ENCODE measurements around the gene ZNF408. TPM values are rescaled to one million over a fixed set of nuclear protein-coding genes. Genes with fewer than 3 reads are reported as not detected.
A peak's percentile ranks its signal among the peaks of the same experiment; 100 is the strongest.

ZNF408 gene
- polyA plus RNA-seq = 10 to 100 TPM in 1 of 3 donors, 1 to 10 TPM in 2; 9.1 to 14.6 (median 9.5) TPM

GRCh38 chr11:46700241-46701077 lies at the start of gene ZNF408, which contains the start of gene ARHGAP1:
Gene ZNF408, plus strand, starts transcription at chr11:46701031. Its CDS starts 17 bp downstream, at chr11:46701048.
Gene ARHGAP1, minus strand, starts transcription at chr11:46700619. Its CDS starts 4,512 bp downstream, at chr11:46696107.
- Mint-ChIP-seq H3K4me3 (peak within 1 kb of the TSS; percentile 97 to 99 (median 98)), H3K27ac (peak within 1 kb of the TSS; percentile 86 to 97 (median 90)), H3K36me3 (peaks cover 0 to 9% (median 7%) of the 10 kb centered on the region in 3 donors), H3K27me3 (ENCODE audit: low read depth in 3 of 3) (peaks cover 2 to 10% (median 6%) of the 10 kb centered on the region in 3 donors), H3K4me1 (peaks cover 60 to 61% of the 10 kb centered on the region in 2 donors), H3K9me3 (no peaks in the 10 kb centered on the region)
- peak; percentile 98 for DNase-seq

DNA sequence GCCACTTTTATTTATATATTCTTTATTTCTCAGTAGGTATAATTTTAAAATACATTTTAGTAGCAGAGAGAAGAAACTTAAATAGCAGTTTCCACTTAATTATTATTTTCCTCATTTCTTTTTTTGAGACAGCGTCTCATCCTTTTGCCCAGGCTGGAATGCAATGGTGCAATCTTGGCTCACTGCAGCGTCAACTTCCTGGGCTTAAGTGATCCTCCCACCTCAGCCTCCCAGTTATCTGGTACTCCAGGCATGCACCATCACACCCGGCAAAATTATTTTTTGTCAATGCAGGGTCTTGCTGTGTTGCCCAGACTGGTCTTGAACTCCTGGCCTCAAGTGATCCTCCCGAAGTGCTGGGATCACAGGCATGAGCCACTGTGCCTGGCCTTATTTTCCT lies 45.2 kb upstream of the ZNF408 start:
- peak overlapping the region in 1 of 6 donors; percentile 23 for H3K27ac Mint-ChIP-seq

GRCh38 chr11:46657186-46657585 lies 43.6 kb upstream of the ZNF408 start:
- peak overlapping the region in 1 of 6 donors; percentile 5 for H3K27ac Mint-ChIP-seq
- no peak overlapping the region for H3K4me3 Mint-ChIP-seq
- H3K36me3 Mint-ChIP-seq = peaks cover 20 to 45% (median 25%) of the 10 kb centered on the region in 3 donors
- peaks cover 0 to 2% (median 0%) of the 10 kb centered on the region in 3 donors for H3K27me3 Mint-ChIP-seq (ENCODE audit: low read depth in 3 of 3)
- no peak for DNase-seq
- no peaks in the 10 kb centered on the region for H3K4me1 Mint-ChIP-seq
- no peaks in the 10 kb centered on the region for H3K9me3 Mint-ChIP-seq

More for the DNA sequence above, 45.2 kb upstream of the ZNF408 start:
- Mint-ChIP-seq H3K4me1 (no peaks in the 10 kb centered on the region), H3K36me3 (peaks cover 26 to 48% (median 34%) of the 10 kb centered on the region in 3 donors), H3K27me3 (ENCODE audit: low read depth in 3 of 3) (peaks cover 0 to 2% (median 0%) of the 10 kb centered on the region in 3 donors), H3K9me3 (no peaks in the 10 kb centered on the region), H3K4me3 (no peak overlapping the region)
- DNase-seq = no peak

DNA sequence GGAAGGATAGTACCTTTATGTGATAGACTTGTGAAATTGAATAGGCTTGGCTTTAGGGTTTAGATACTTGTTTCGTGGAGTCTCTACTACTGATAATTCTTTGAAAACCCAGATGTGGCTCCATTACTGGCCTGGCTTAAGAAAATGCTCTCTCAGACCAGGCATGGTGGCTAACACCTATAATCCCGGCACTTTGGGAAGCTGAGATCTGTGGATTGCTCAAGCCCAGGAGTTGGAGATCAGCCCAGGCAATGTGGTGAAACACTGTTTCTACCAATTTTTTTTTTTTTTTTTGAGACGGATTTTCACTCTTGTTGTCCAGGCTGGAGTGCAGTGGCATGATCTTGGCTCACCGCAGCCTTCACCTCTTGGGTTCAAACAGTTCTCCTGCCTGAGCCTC lies 42.6 kb upstream of the ZNF408 start:
- Mint-ChIP-seq H3K27ac (no peak overlapping the region), H3K27me3 (ENCODE audit: low read depth in 3 of 3) (peaks cover 0 to 2% (median 0%) of the 10 kb centered on the region in 3 donors), H3K4me1 (no peaks in the 10 kb centered on the region), H3K36me3 (peaks cover 27 to 53% (median 28%) of the 10 kb centered on the region in 3 donors), H3K4me3 (no peak overlapping the region), H3K9me3 (no peaks in the 10 kb centered on the region)
- no peak for DNase-seq

DNA sequence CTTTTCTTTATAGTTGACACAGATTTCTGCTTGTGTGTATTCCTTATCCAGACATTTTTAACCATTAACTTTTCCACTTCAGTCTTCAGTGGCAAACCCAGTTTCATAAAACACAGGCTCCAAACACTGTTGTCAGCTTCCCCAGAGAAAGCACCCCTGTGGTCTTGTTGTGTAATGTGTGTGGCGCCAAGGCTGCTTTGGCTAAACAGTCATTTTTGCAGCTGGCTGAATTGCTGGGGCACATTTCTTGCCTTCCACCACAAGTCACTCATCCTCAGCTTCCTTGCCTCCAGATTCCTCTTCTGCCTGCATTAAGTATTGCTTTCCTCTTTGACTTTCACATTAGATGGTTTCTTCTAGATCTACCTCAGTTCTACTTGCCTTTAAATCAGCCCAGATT lies 40.9 kb upstream of the ZNF408 start:
- H3K9me3 Mint-ChIP-seq = no peaks in the 10 kb centered on the region
- DNase-seq = no peak
- H3K27ac Mint-ChIP-seq = peak overlapping the region in 1 of 6 donors; percentile 39
- H3K27me3 Mint-ChIP-seq (ENCODE audit: low read depth in 3 of 3) = peaks cover 0 to 2% (median 0%) of the 10 kb centered on the region in 3 donors
- H3K4me1 Mint-ChIP-seq = no peaks in the 10 kb centered on the region
- peaks cover 31 to 61% (median 37%) of the 10 kb centered on the region in 3 donors for H3K36me3 Mint-ChIP-seq
- no peak overlapping the region for H3K4me3 Mint-ChIP-seq

DNA sequence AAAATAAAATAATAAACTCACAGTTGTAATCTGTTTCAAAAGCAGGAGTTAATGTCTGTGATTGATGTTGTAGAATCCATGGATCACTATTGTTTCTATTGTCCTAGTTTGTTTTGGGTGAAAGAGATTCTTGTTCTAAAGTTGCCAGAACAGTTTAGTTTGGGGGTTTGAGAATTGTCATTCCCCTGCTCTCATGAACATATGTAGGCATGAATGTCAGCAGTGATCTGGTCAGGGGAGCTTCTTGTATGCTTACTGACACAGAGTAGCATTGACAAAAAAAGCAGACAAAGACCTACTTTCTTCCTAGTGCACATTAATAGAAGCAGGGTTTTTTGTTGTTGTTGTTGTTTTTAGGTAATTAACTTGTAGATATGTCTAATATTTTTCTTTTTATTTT lies 39.0 kb upstream of the ZNF408 start:
- no peak for DNase-seq
- Mint-ChIP-seq H3K36me3 (peaks cover 37 to 60% (median 39%) of the 10 kb centered on the region in 3 donors), H3K27me3 (ENCODE audit: low read depth in 3 of 3) (peaks cover 0 to 2% (median 0%) of the 10 kb centered on the region in 3 donors), H3K4me3 (no peak overlapping the region), H3K4me1 (no peaks in the 10 kb centered on the region), H3K9me3 (no peaks in the 10 kb centered on the region), H3K27ac (no peak overlapping the region)

- H3K27ac Mint-ChIP-seq = no peak overlapping the region
- H3K27me3 Mint-ChIP-seq (ENCODE audit: low read depth in 3 of 3) = peaks cover 0 to 3% (median 0%) of the 10 kb centered on the region in 3 donors
- H3K4me1 Mint-ChIP-seq = no peaks in the 10 kb centered on the region
- H3K9me3 Mint-ChIP-seq = no peaks in the 10 kb centered on the region
- H3K36me3 Mint-ChIP-seq = peaks cover 35 to 61% (median 40%) of the 10 kb centered on the region in 3 donors
- DNase-seq = no peak
- H3K4me3 Mint-ChIP-seq = no peak overlapping the region
Measured at GRCh38 chr11:46662366-46662765, 38.5 kb upstream of the ZNF408 start.

DNA sequence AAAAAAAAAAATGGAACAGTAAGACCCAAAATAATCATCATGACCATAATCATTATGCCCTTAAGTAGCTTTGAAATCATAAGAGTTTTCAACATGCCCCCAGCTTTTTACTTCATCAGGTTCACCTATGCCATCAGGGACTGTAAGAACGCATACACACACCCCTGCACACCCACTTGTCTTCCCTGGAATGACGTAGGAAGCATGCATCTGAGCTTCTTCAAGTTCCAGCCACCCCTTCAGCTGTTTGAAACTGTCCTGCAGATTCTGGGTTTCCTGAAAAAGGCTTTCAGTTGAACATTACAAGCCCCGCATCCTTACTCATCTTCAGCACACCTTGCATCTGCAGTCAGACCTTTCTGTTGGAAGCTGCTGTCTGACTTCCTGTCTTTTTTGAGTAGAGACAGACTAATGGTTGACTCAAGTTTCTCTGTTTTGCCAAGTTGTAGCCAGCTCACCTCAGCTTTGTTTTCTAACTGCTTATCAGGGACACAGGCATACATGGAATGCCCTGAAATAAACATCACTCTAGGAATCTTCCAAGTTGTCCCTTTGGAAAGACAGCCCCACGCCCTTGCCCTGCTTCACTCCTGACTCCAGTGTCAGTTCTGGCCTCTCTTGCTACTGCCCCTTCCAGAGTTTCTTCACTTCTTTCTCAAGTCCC lies 37.4 kb upstream of the ZNF408 start:
- no peaks in the 10 kb centered on the region for H3K4me1 Mint-ChIP-seq
- peaks cover 0 to 3% (median 0%) of the 10 kb centered on the region in 3 donors for H3K27me3 Mint-ChIP-seq (ENCODE audit: low read depth in 3 of 3)
- no peaks in the 10 kb centered on the region for H3K9me3 Mint-ChIP-seq
- H3K36me3 Mint-ChIP-seq = peaks cover 31 to 62% (median 40%) of the 10 kb centered on the region in 3 donors
- peak overlapping the region in 2 of 6 donors; percentile 30 to 31 for H3K27ac Mint-ChIP-seq
- no peak overlapping the region for H3K4me3 Mint-ChIP-seq
- no peak for DNase-seq

DNA sequence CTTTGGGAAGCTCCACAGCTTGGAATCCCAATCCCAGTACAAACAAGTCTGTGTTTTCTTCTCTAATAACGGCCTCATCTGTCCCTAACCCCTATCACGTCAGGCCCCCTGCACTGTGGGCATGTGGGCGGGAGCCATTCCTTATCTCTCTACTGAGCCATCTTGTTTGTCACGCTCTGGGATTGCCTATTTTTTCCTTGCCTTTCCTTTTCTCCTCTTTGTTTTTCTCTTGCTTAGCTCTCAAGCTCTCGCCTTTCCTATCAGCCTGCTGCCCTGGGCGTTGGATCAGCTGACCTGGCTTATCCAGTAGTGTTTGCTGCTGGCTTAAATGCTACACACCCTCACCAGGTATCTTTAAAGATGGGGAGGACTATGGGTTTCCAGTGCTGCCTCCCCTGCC lies 36.2 kb upstream of the ZNF408 start:
- Mint-ChIP-seq H3K27ac (peak overlapping the region in 1 of 6 donors; percentile 16), H3K36me3 (peaks cover 28 to 59% (median 39%) of the 10 kb centered on the region in 3 donors)

GRCh38 chr11:46665356-46665755 lies 35.5 kb upstream of the ZNF408 start:
- Mint-ChIP-seq H3K27me3 (ENCODE audit: low read depth in 3 of 3) (peaks cover 0 to 3% (median 2%) of the 10 kb centered on the region in 3 donors), H3K36me3 (peaks cover 25 to 56% (median 35%) of the 10 kb centered on the region in 3 donors), H3K4me3 (no peak overlapping the region), H3K4me1 (peaks cover 10 to 14% of the 10 kb centered on the region in 2 donors), H3K27ac (no peak overlapping the region), H3K9me3 (no peaks in the 10 kb centered on the region)
- DNase-seq = no peak

More for the DNA sequence above, 36.2 kb upstream of the ZNF408 start:
- Mint-ChIP-seq H3K9me3 (no peaks in the 10 kb centered on the region), H3K4me3 (no peak overlapping the region), H3K27me3 (ENCODE audit: low read depth in 3 of 3) (peaks cover 0 to 3% (median 2%) of the 10 kb centered on the region in 3 donors), H3K4me1 (peaks cover 4 to 9% of the 10 kb centered on the region in 2 donors)
- DNase-seq = no peak

GRCh38 chr11:46666516-46666915 lies 34.3 kb upstream of the ZNF408 start:
- peaks cover 0 to 8% (median 7%) of the 10 kb centered on the region in 3 donors for H3K27me3 Mint-ChIP-seq (ENCODE audit: low read depth in 3 of 3)
- peak overlapping the region in 4 of 6 donors; percentile 29 to 66 (median 48) for H3K27ac Mint-ChIP-seq
- DNase-seq = no peak
- H3K4me3 Mint-ChIP-seq = no peak overlapping the region
- peaks cover 25 to 59% (median 40%) of the 10 kb centered on the region in 3 donors for H3K36me3 Mint-ChIP-seq
- H3K4me1 Mint-ChIP-seq = peaks cover 21 to 25% of the 10 kb centered on the region in 2 donors
- no peaks in the 10 kb centered on the region for H3K9me3 Mint-ChIP-seq

- H3K36me3 Mint-ChIP-seq = peaks cover 25 to 60% (median 40%) of the 10 kb centered on the region in 3 donors
- H3K4me3 Mint-ChIP-seq = no peak overlapping the region
- DNase-seq = no peak
- peaks cover 27 to 30% of the 10 kb centered on the region in 2 donors for H3K4me1 Mint-ChIP-seq
- H3K27ac Mint-ChIP-seq = peak overlapping the region; percentile 18 to 70 (median 52)
- H3K9me3 Mint-ChIP-seq = no peaks in the 10 kb centered on the region
- H3K27me3 Mint-ChIP-seq (ENCODE audit: low read depth in 3 of 3) = peaks cover 0 to 8% (median 7%) of the 10 kb centered on the region in 3 donors
Measured at GRCh38 chr11:46667043-46667481, 33.8 kb upstream of the ZNF408 start.

DNA sequence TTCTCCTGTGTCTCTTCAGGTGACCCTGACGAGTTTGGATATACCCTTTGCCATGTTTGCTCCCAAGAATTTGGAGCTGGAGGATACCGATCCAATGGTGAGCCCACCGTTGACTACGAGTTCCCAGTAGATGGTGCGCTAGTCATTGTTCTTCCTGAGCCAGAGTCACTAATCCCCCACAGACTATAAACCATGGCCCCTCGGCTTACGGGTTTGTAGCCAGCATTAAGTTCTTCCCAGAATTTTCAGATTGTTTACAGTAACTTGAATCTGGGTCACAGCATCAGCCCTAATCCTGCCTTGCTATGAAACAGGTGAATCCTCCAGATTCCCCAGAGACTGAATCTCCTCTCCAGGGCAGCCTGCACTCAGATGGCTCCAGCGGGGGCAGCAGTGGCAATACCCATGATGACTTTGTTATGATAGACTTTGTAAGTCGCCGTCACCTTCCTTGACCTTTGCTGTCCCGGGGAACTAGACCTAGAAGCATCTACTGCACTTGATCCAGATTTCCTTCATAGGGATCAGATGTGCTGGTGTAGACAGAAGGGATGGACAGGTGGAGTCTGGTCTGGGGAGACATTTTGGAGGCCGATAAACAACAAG lies 32.2 kb upstream of the ZNF408 start:
- H3K9me3 Mint-ChIP-seq = no peaks in the 10 kb centered on the region
- peaks cover 1 to 12% (median 7%) of the 10 kb centered on the region in 3 donors for H3K27me3 Mint-ChIP-seq (ENCODE audit: low read depth in 3 of 3)
- peak overlapping the region in 1 of 5 donors; percentile 29 for H3K4me3 Mint-ChIP-seq
- no peak for DNase-seq
- peaks cover 26 to 55% (median 35%) of the 10 kb centered on the region in 3 donors for H3K36me3 Mint-ChIP-seq
- H3K4me1 Mint-ChIP-seq = peaks cover 42 to 46% of the 10 kb centered on the region in 2 donors
- peak overlapping the region; percentile 19 to 94 (median 87) for H3K27ac Mint-ChIP-seq
